ENCODE data around the gene GTPBP2. TPM values are rescaled to one million over a fixed set of nuclear protein-coding genes. Genes with fewer than 3 reads are reported as not detected.
"Not testable (repeated sequence)": the region's sequence is repeated elsewhere in the genome, so short reads cannot be mapped to it uniquely, and the experiment has no call there.

The GTPBP2 gene
- total RNA-seq, 2 donors from 2014 or later, result 15.7 to 20.7 TPM

GRCh38 chr6:43666196-43666920 lies 37.3 kb upstream of the GTPBP2 start:
- peaks cover 6% of the 10 kb centered on the region for H3K36me3 ChIP-seq
- no peak for DNase-seq (ENCODE audit: low spot score)
- TF ChIP-seq CTCF (IDR thresholded peaks at IDR 0.05), result no peak
- no peak overlapping the region for H3K4me3 ChIP-seq
- H3K27me3 ChIP-seq, result no peaks in the 10 kb centered on the region
- H3K9me3 ChIP-seq, result peaks cover 0 to under 1% of the 10 kb centered on the region in 2 donors
- H3K4me1 ChIP-seq, result peaks cover 0 to 42% of the 10 kb centered on the region in 2 donors
- H3K27ac ChIP-seq, result no peak overlapping the region

- H3K36me3 ChIP-seq, result no peaks in the 10 kb centered on the region
- peaks cover 0 to 34% of the 10 kb centered on the region in 2 donors for H3K4me1 ChIP-seq
- H3K27ac ChIP-seq, result no peak overlapping the region
- H3K9me3 ChIP-seq, result peaks cover 0 to 9% of the 10 kb centered on the region in 2 donors
- no peak for TF ChIP-seq CTCF (IDR thresholded peaks at IDR 0.05)
- H3K4me3 ChIP-seq, result no peak overlapping the region
- no peak for DNase-seq (ENCODE audit: low spot score)
- no peaks in the 10 kb centered on the region for H3K27me3 ChIP-seq
Observed at GRCh38 chr6:43665376-43665775, 36.3 kb upstream of the GTPBP2 start.

- H3K4me3 ChIP-seq; H3K36me3 ChIP-seq; H3K27me3 ChIP-seq; DNase-seq (ENCODE audit: low spot score); H3K9me3 ChIP-seq; H3K27ac ChIP-seq: not testable (repeated sequence)
- H3K4me1 ChIP-seq, result peaks cover 0 to 10% of the 10 kb centered on the region in 2 donors
Observed at GRCh38 chr6:43662948-43663347, 33.9 kb upstream of the GTPBP2 start.

- Histone ChIP-seq H3K36me3 (no peaks in the 10 kb centered on the region), H3K4me3 (no peak overlapping the region), H3K27ac (no peak overlapping the region), H3K9me3 (peaks cover 0 to 9% of the 10 kb centered on the region in 2 donors), H3K27me3 (no peaks in the 10 kb centered on the region), H3K4me1 (no peaks in the 10 kb centered on the region)
- no peak for DNase-seq (ENCODE audit: low spot score)
- TF ChIP-seq CTCF (IDR thresholded peaks at IDR 0.05), result no peak
Observed at GRCh38 chr6:43658161-43658560, 29.1 kb upstream of the GTPBP2 start.

GRCh38 chr6:43657221-43657802 lies 28.2 kb upstream of the GTPBP2 start:
- Histone ChIP-seq H3K36me3 (no peaks in the 10 kb centered on the region), H3K4me1 (no peaks in the 10 kb centered on the region), H3K27ac (no peak overlapping the region), H3K4me3 (no peak overlapping the region), H3K27me3 (no peaks in the 10 kb centered on the region), H3K9me3 (peaks cover 0 to 9% of the 10 kb centered on the region in 2 donors)
- TF ChIP-seq CTCF (IDR thresholded peaks at IDR 0.05), result no peak
- DNase-seq (ENCODE audit: low spot score), result no peak

GRCh38 chr6:43652822-43653221 lies 23.8 kb upstream of the GTPBP2 start:
- not testable (repeated sequence) for H3K36me3 ChIP-seq; H3K27ac ChIP-seq; H3K9me3 ChIP-seq; H3K4me1 ChIP-seq; H3K27me3 ChIP-seq; H3K4me3 ChIP-seq; DNase-seq (ENCODE audit: low spot score)

- TF ChIP-seq CTCF (IDR thresholded peaks at IDR 0.05), result no peak
- H3K27ac ChIP-seq, result no peak overlapping the region
- H3K36me3 ChIP-seq, result no peaks in the 10 kb centered on the region
- no peaks in the 10 kb centered on the region for H3K9me3 ChIP-seq
- peaks cover 0 to 17% of the 10 kb centered on the region in 2 donors for H3K4me1 ChIP-seq
- no peak overlapping the region for H3K4me3 ChIP-seq
- no peaks in the 10 kb centered on the region for H3K27me3 ChIP-seq
- DNase-seq (ENCODE audit: low spot score), result no peak
Observed at GRCh38 chr6:43648248-43648647, 19.2 kb upstream of the GTPBP2 start.
